CD4-positive, alpha-beta T cell treated with Interferon alpha-2 for 1 hour (primary cell): ENCODE results near the gene OBSCN.

ENCODE experiments used
- DNase-seq, 2 donors: peaks; one replicate each; pipeline ENCODE4 v3.0.0-alpha.2; 2020 to 2022

The OBSCN gene

DNA sequence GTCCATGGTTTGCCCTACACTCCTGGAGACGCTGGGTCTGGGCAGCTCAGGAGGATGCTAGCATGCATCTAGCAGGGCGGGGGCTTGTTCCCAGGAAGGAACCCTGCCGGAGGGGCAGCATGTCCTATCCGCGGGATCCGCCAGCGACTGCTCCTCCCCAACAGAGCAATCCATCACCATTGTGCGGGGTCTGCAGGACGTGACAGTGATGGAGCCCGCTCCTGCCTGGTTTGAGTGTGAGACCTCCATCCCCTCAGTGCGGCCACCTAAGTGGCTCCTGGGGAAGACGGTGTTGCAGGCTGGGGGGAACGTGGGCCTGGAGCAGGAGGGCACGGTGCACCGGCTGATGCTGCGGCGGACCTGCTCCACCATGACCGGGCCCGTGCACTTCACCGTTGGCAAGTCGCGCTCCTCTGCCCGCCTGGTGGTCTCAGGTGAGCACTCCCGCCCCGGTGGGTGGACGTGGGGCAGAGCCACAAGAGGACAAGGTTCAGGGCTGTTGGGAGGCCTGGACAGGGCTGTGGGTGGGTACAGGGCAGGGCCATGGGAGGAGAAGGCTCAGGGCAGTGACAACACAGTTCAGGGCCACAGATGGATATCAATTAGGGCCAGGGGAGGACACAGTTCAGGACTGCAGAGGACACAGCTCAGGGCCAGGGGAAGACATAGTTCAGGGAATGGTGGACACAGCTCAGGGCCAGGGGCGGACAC is 71.3 kb downstream of the OBSCN start:
- DNase-seq, result no peak

GRCh38 chr1:228279722-228280105 is 71.9 kb downstream of the OBSCN start:
- no peak for DNase-seq

- no peak for DNase-seq
Measured at GRCh38 chr1:228280106-228280901, 72.5 kb downstream of the OBSCN start.

DNA sequence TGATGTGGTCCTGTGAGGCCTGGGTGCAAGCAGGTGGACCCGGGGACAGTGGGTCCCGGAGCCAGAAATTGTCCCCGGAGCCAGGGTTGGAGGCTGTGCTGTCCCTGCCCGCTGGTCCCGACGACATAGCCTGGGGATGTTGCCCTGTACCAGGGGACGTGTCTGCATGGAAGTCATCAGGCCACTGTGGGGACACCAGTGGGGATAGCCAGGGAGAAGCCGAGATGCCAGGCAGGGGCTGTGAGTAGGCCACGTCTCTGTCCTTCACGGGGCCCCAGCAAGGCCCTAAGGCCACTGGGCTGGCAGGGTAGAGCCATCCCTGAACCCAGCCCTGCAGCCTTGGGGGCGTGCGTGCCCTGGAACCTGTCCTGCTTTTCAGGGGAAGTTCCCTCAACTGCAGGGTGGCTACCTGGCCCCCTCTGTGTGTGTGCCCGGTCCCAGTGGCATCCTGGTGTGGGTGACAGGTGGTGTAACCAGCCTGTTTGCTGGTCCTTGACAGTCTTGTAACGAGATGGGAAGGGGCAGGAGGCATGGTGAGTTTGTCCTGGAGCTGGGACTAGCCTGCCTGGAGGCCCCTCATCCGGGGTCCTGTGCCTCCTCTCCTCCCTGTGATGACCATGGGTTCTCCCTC is 73.2 kb downstream of the OBSCN start:
- DNase-seq, result no peak

GRCh38 chr1:228281631-228282328 is 73.9 kb downstream of the OBSCN start:
- no peak for DNase-seq

- no peak for DNase-seq
Measured at GRCh38 chr1:228282329-228283042, 74.6 kb downstream of the OBSCN start.

DNA sequence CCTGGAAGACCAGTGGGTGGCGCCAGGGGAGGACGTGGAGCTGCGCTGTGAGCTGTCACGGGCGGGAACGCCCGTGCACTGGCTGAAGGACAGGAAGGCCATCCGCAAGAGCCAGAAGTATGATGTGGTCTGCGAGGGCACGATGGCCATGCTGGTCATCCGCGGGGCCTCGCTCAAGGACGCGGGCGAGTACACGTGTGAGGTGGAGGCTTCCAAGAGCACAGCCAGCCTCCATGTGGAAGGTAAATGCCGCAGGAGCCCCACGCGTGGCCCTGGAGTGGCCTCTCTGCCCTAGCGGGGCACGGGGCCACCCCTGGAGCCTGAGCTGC is 75.2 kb downstream of the OBSCN start:
- DNase-seq, result no peak

DNA sequence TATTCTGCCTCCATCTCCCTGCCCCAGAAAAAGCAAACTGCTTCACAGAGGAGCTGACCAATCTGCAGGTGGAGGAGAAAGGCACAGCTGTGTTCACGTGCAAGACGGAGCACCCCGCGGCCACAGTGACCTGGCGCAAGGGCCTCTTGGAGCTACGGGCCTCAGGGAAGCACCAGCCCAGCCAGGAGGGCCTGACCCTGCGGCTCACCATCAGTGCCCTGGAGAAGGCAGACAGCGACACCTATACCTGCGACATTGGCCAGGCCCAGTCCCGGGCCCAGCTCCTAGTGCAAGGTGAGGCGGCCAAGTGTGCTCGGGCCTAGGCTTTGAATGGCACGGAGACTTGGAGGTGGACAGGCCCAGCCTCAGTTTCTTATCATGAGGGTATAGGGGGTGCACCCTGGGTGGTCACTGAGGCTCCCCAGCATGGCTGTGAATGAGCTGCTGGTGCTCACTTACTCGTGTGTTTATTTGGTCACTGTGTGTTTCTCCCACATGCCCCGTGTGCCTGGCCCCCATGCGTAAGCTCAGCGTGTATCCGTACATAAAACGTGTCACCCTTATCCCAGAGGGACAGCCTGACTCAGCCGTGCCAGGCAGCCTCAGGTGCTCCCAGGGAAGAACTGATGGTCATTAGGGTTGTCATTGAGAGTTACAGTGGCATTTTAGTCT is 75.8 kb downstream of the OBSCN start:
- no peak for DNase-seq

- DNase-seq, result no peak
Measured at GRCh38 chr1:228284148-228284495, 76.3 kb downstream of the OBSCN start.

- no peak for DNase-seq
Measured at GRCh38 chr1:228284521-228284920, 76.7 kb downstream of the OBSCN start.

- DNase-seq, result no peak
Measured at GRCh38 chr1:228285661-228286504, 78.0 kb downstream of the OBSCN start.

DNA sequence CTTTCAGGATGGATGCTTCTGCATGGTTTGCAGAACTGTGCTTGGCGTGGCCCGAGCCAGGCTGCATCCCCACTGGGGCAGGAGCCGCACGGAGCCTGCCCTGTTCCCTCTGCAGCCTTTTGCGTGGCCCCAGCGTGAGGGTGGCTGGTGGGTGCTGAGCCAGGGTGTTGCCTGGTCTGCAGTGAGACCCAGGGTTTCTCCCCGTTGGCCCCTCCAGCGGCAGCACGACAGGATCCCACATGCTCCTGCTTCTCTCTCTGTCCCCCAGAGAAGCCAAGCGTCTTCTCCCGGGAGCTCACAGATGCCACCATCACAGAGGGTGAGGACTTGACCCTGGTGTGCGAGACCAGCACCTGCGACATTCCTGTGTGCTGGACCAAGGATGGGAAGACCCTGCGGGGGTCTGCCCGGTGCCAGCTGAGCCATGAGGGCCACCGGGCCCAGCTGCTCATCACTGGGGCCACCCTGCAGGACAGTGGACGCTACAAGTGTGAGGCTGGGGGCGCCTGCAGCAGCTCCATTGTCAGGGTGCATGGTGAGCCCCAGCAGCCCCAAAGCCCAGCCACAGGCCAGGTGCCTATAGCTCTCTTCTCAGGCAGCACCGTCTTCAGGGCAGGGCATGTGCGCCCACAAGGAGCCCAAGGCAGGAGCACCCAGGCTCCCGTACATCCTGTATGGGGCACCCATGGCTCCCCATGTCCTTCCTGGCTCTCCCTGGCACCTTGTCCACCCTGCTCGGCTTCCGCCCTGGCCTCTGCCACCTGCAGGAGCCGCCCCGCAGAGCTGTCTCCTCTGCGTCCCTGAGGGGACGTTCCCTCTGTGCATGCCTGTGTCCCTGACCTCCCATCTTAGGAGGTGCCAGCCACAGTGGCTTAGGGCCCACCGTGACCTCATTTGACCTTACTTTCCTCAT is 78.9 kb downstream of the OBSCN start:
- no peak for DNase-seq

DNA sequence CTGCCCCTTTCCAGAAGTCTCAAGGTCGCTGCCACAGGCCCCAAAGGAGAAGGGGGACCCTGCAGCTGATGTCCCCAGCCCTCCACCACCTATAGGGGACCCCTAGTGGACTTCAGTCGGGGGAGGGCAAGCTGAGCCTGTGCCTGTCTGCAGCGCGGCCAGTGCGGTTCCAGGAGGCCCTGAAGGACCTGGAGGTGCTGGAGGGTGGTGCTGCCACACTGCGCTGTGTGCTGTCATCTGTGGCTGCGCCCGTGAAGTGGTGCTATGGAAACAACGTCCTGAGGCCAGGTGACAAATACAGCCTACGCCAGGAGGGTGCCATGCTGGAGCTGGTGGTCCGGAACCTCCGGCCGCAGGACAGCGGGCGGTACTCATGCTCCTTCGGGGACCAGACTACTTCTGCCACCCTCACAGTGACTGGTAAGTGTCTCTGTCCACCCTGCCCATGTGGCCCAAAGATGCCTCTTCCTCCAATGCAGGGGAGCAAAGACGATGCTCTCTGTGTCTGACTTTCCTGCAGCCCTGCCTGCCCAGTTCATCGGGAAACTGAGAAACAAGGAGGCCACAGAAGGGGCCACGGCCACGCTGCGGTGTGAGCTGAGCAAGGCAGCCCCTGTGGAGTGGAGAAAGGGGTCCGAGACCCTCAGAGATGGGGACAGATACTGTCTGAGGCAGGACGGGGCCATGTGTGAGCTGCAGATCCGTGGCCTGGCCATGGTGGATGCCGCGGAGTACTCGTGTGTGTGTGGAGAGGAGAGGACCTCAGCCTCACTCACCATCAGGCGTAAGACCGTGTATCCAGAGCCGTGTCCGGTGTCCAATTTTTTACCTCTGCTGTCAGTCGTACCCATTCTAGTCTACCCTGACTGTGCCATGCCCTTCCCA is 79.9 kb downstream of the OBSCN start:
- DNase-seq, result no peak

DNA sequence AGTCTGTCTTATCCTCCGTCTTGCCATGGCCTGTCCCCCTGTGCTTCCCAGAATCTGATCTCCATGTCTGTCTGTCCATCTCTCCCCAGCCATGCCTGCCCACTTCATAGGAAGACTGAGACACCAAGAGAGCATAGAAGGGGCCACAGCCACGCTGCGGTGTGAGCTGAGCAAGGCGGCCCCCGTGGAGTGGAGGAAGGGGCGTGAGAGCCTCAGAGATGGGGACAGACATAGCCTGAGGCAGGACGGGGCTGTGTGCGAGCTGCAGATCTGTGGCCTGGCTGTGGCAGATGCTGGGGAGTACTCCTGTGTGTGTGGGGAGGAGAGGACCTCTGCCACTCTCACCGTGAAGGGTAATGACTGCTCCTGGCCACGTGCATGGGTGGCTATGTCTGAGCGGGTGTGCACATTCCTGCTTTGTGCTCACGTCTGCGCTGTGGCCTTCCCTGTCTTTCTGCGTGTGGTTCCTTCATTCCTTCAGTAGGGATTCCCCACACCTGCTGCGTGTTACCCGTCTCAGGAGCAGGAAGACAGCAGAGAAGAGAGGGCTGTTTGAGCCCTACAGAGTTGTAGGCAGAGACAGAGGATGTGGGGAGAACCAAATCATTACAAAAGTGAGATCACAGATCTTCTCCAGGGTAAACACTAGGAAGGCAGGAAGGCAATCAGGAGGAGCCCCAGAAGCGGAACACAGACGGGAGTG is 80.8 kb downstream of the OBSCN start:
- DNase-seq, result no peak

GRCh38 chr1:228289239-228289849 is 81.5 kb downstream of the OBSCN start:
- DNase-seq, result peak in 1 of 2 donors; percentile 10

DNA sequence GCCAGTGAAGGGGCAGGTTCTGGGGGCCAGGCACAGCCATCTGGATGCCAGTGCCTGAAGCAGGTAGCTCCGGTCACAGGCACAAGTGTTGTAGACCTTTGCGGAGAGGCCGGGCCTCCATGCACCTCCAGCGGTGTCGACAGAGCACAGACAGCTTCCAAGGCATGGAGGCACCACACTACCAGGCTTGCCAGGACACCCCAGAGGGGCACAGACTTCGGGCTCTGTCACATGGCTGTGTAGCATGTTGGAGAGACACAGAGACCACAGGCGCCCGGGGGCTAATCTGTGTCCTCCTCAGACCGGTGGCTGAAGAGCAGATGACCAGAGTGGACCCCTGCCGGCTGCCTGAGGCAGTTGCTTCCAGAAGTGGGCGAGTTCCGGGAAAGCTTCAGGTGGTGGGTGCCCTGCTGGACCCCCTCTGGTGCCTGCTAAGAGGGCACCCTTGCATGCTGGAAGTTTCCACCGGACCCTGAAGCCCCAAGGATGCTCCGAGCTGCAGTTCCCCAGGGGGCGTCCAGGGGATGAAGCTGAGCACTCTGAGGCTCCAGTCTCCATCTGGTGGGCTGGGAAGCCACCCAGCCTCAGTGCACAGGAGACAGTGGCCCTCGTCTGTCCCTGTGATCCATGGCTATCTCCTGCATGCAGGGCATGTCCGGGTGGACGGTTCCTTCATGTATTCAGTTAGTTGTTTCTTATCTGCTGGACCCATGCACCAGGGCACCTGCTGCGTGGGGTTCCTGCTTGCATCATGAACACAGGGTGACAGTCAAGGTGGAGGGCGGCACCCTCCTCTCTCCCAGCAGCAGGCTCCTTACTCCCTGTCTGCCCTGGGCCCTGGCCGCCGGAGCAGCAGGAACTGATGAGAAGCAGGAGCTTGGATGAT is 82.4 kb downstream of the OBSCN start:
- DNase-seq, result no peak
